OCI-LY1 (cell line): Measurements from ENCODE around the gene STX3.

Experiments
- H2AFZ ChIP-seq: fragments of 200-600 bp; sonication (generic), shearing (Covaris generic); 2 replicates; pipeline ENCODE4 v1.6.0; 2014; ENCODE audit warnings: antibody characterized with exemption, mild to moderate bottlenecking, low read length
- H3F3A ChIP-seq: fragments of 200-600 bp; sonication (generic), shearing (Covaris generic); 2 replicates; pipeline ENCODE4 v1.6.0; 2014; ENCODE audit warnings: mild to moderate bottlenecking, antibody characterized with exemption, low read length, moderate library complexity; ENCODE audit not compliant: insufficient read depth
- H3K27ac ChIP-seq: fragments of 200-600 bp; sonication (generic); 2 replicates; pipeline ENCODE4 v1.5.1; 2014; ENCODE audit warnings: low read length, mixed run types, mild to moderate bottlenecking, low read depth; ENCODE audit not compliant: poor library complexity, severe bottlenecking
- H3K27me3 ChIP-seq: fragments of 200-600 bp; sonication (generic); 2 replicates; pipeline ENCODE4 v1.6.0; 2014; ENCODE audit warnings: antibody characterized with exemption, mild to moderate bottlenecking, low read length, moderate library complexity; ENCODE audit not compliant: insufficient read depth
- H3K36me3 ChIP-seq: fragments of 200-600 bp; sonication (generic); 2 replicates; pipeline ENCODE4 v1.6.1; 2014; ENCODE audit warnings: mild to moderate bottlenecking, antibody characterized with exemption, low read length, moderate library complexity, mixed read lengths; ENCODE audit not compliant: insufficient read depth
- H3K4me1 ChIP-seq: fragments of 200-600 bp; sonication (generic); 2 replicates; pipeline ENCODE4 v1.5.1; 2014; ENCODE audit warnings: mild to moderate bottlenecking, low read length, moderate library complexity; ENCODE audit not compliant: insufficient read depth, severe bottlenecking
- H3K4me2 ChIP-seq: fragments of 200-600 bp; sonication (generic), shearing (Covaris generic); 2 replicates; pipeline ENCODE4 v1.6.1; 2014; ENCODE audit warnings: low read length
- H3K4me3 ChIP-seq: fragments of 200-600 bp; sonication (generic); 2 replicates; pipeline ENCODE4 v1.5.1; 2014; ENCODE audit warnings: low read length, low read depth, mild to moderate bottlenecking, mixed read lengths; ENCODE audit not compliant: poor library complexity, severe bottlenecking
- H3K79me2 ChIP-seq: fragments of 200-600 bp; shearing (Covaris generic); 2 replicates; pipeline ENCODE4 v1.6.1; 2016; ENCODE audit warnings: mixed run types, low read length, mixed read lengths; ENCODE audit not compliant: insufficient read depth
- H3K9ac ChIP-seq: fragments of 200-600 bp; sonication (generic), shearing (Covaris generic); 2 replicates; pipeline ENCODE4 v1.6.1; 2014; ENCODE audit warnings: mild to moderate bottlenecking, low read length, mixed read lengths
- H3K9me2 ChIP-seq: fragments of 200-600 bp; sonication (generic), shearing (Covaris generic); 2 replicates; pipeline ENCODE4 v1.6.1; 2014; ENCODE audit warnings: low read depth, mild to moderate bottlenecking, low read length, mixed read lengths
- H3K9me3 ChIP-seq: fragments of 200-600 bp; shearing (Covaris generic); 2 replicates; pipeline ENCODE4 v1.6.1; 2014; ENCODE audit warnings: low read length, mixed read lengths
- H4K20me1 ChIP-seq: fragments of 200-600 bp; sonication (generic), shearing (Covaris generic); 2 replicates; pipeline ENCODE4 v1.6.0; 2016; ENCODE audit warnings: mild to moderate bottlenecking, low read length; ENCODE audit not compliant: insufficient read depth
- CTCF ChIP-seq: fragments of 200-600 bp; sonication (generic), shearing (Covaris generic); IDR thresholded peaks from 2 replicates; pipeline ENCODE4 v1.5.1; 2017; ENCODE audit warnings: mild to moderate bottlenecking, antibody characterized with exemption, low read length, moderate library complexity, mixed read lengths
- EZH2 ChIP-seq: fragments of 200-600 bp; sonication (generic), shearing (Covaris generic); IDR thresholded peaks from 2 replicates; pipeline ENCODE4 v1.8.0; 2017; ENCODE audit warnings: borderline replicate concordance, mixed run types, mild to moderate bottlenecking, antibody characterized with exemption, low read length, moderate library complexity, mixed read lengths

Gene STX3

GRCh38 chr11:59800390-59801025 is 45.3 kb downstream of the STX3 start:
- Histone ChIP-seq H2AFZ (no peak overlapping the region), H3K36me3 (peaks cover 8% of the 10 kb centered on the region; the same call in 1 of the 2 replicates), H3K27ac (no peak overlapping the region), H3K9me2 (no peaks in the 10 kb centered on the region), H3K9me3 (no peaks in the 10 kb centered on the region), H3F3A (no peaks in the 10 kb centered on the region), H3K27me3 (no peaks in the 10 kb centered on the region), H3K79me2 (no peaks in the 10 kb centered on the region), H4K20me1 (no peaks in the 10 kb centered on the region), H3K4me1 (no peaks in the 10 kb centered on the region), H3K4me3 (no peak overlapping the region), H3K9ac (no peak overlapping the region), H3K4me2 (no peak overlapping the region)
- TF ChIP-seq EZH2: no peak
- no peak for TF ChIP-seq CTCF

- H3K36me3 ChIP-seq: peaks cover 15% of the 10 kb centered on the region; the same call in 1 of the 2 replicates
Measured at GRCh38 chr11:59801160-59801706, 46.1 kb downstream of the STX3 start.

GRCh38 chr11:59801981-59802638 is 46.9 kb downstream of the STX3 start:
- H3K27me3 ChIP-seq: no peaks in the 10 kb centered on the region
- no peak overlapping the region for H2AFZ ChIP-seq
- H3F3A ChIP-seq: no peaks in the 10 kb centered on the region
- H3K9me3 ChIP-seq: no peaks in the 10 kb centered on the region
- TF ChIP-seq EZH2 (no peak), CTCF (no peak)
- H3K36me3 ChIP-seq: peaks cover 24% of the 10 kb centered on the region
- H3K9me2 ChIP-seq: no peaks in the 10 kb centered on the region
- no peaks in the 10 kb centered on the region for H3K79me2 ChIP-seq
- H4K20me1 ChIP-seq: no peaks in the 10 kb centered on the region
- H3K9ac ChIP-seq: no peak overlapping the region
- H3K27ac ChIP-seq: no peak overlapping the region
- H3K4me3 ChIP-seq: no peak overlapping the region
- no peaks in the 10 kb centered on the region for H3K4me1 ChIP-seq
- H3K4me2 ChIP-seq: no peak overlapping the region

More at GRCh38 chr11:59801160-59801706, 46.1 kb downstream of the STX3 start:
- no peak overlapping the region for H2AFZ ChIP-seq
- TF ChIP-seq CTCF (no peak), EZH2 (no peak)
- no peaks in the 10 kb centered on the region for H3K9me2 ChIP-seq
- H3K79me2 ChIP-seq: no peaks in the 10 kb centered on the region
- H3K9ac ChIP-seq: no peak overlapping the region
- no peaks in the 10 kb centered on the region for H3K4me1 ChIP-seq
- H3K27me3 ChIP-seq: no peaks in the 10 kb centered on the region
- no peak overlapping the region for H3K4me3 ChIP-seq
- H3K4me2 ChIP-seq: no peak overlapping the region
- H3F3A ChIP-seq: no peaks in the 10 kb centered on the region
- no peaks in the 10 kb centered on the region for H4K20me1 ChIP-seq
- no peaks in the 10 kb centered on the region for H3K9me3 ChIP-seq
- no peak overlapping the region for H3K27ac ChIP-seq
